HEK293 (cell line): ENCODE measurements around the gene ICAM3.

Experiments used
- ELK4 ChIP-seq: IDR thresholded peaks from 2 replicates; pipeline ENCODE4 v1.6.1; 2011; ENCODE audit warnings: mild to moderate bottlenecking, low read depth, low read length, borderline replicate concordance
- FEZF1 ChIP-seq: fragments of 450-650 bp; formaldehyde crosslinking; IDR thresholded peaks from 2 replicates; pipeline ENCODE4 v1.5.1; 2016; ENCODE audit warnings: missing biosample characterization, missing genetic modification characterization
- GLI2 ChIP-seq: fragments of 450-650 bp; formaldehyde crosslinking; IDR thresholded peaks from 2 replicates; pipeline ENCODE4; 2017; ENCODE audit warnings: missing biosample characterization, missing genetic modification characterization, low read depth, borderline replicate concordance
- INSM2 ChIP-seq: fragments of 450-650 bp; formaldehyde crosslinking; IDR thresholded peaks from 2 replicates; pipeline ENCODE4 v1.5.1; 2016; ENCODE audit warnings: missing biosample characterization, missing genetic modification characterization
- MYNN ChIP-seq: fragments of 450-650 bp; formaldehyde crosslinking; IDR thresholded peaks from 2 replicates; pipeline ENCODE4 v1.5.1; 2016; ENCODE audit warnings: missing biosample characterization, missing genetic modification characterization, borderline replicate concordance
- PRDM1 ChIP-seq: fragments of 450-650 bp; formaldehyde crosslinking; IDR thresholded peaks from 2 replicates; pipeline ENCODE4; 2016; ENCODE audit warnings: missing biosample characterization, missing genetic modification characterization
- PRDM2 ChIP-seq: fragments of 450-650 bp; formaldehyde crosslinking; IDR thresholded peaks from 2 replicates; pipeline ENCODE4 v1.5.1; 2016; ENCODE audit warnings: missing biosample characterization, missing genetic modification characterization, borderline replicate concordance
- PRDM6 ChIP-seq: fragments of 450-650 bp; formaldehyde crosslinking; IDR thresholded peaks from 2 replicates; pipeline ENCODE4 v1.5.1; 2017; ENCODE audit warnings: missing biosample characterization, missing genetic modification characterization
- TRIM28 ChIP-seq: IDR thresholded peaks from 2 replicates; pipeline ENCODE4 v1.6.1; 2011; ENCODE audit warnings: low read length, control low read depth, borderline replicate concordance
- TSHZ1 ChIP-seq: fragments of 450-650 bp; formaldehyde crosslinking; IDR thresholded peaks from 2 replicates; pipeline ENCODE4 v1.5.1; 2016; ENCODE audit warnings: missing biosample characterization, missing genetic modification characterization, borderline replicate concordance
- ZNF148 ChIP-seq: fragments of 450-650 bp; formaldehyde crosslinking; IDR thresholded peaks from 2 replicates; pipeline ENCODE4 v1.5.0; 2017; ENCODE audit warnings: missing biosample characterization, missing genetic modification characterization, borderline replicate concordance
- ZNF175 ChIP-seq: fragments of 450-650 bp; formaldehyde crosslinking; IDR thresholded peaks from 2 replicates; pipeline ENCODE4 v1.5.1; 2016; ENCODE audit warnings: missing biosample characterization, missing genetic modification characterization
- ZNF248 ChIP-seq: fragments of 450-650 bp; formaldehyde crosslinking; IDR thresholded peaks from 2 replicates; pipeline ENCODE4 v1.5.1; 2017; ENCODE audit warnings: missing biosample characterization, missing genetic modification characterization
- ZNF521 ChIP-seq: fragments of 450-650 bp; formaldehyde crosslinking; IDR thresholded peaks from 2 replicates; pipeline ENCODE4 v1.5.1; 2017; ENCODE audit warnings: missing biosample characterization, mild to moderate bottlenecking, missing genetic modification characterization
- ZNF610 ChIP-seq: fragments of 450-650 bp; formaldehyde crosslinking; IDR thresholded peaks from 2 replicates; pipeline ENCODE4 v1.5.1; 2016; ENCODE audit warnings: missing biosample characterization, missing genetic modification characterization, borderline replicate concordance
- ZNF629 ChIP-seq: fragments of 450-650 bp; formaldehyde crosslinking; IDR thresholded peaks from 2 replicates; pipeline ENCODE4 v1.5.1; 2017; ENCODE audit warnings: missing biosample characterization, missing genetic modification characterization
- ZNF670 ChIP-seq: fragments of 450-650 bp; formaldehyde crosslinking; IDR thresholded peaks from 2 replicates; pipeline ENCODE4 v1.5.1; 2016; ENCODE audit warnings: missing biosample characterization, missing genetic modification characterization, low read depth
- ZNF704 ChIP-seq: fragments of 450-650 bp; formaldehyde crosslinking; IDR thresholded peaks from 2 replicates; pipeline ENCODE4 v1.5.1; 2016; ENCODE audit warnings: missing biosample characterization, missing genetic modification characterization

ICAM3 gene

GRCh38 chr19:10315335-10316214, 23.8 kb downstream of the ICAM3 start, which contains the start of gene FDX2 (continued):
- TF ChIP-seq PRDM2 (tag by site-specific recombination): no peak
- TF ChIP-seq ZNF629 (tag by site-specific recombination): peak; percentile 39
- TF ChIP-seq PRDM1: no peak
- TF ChIP-seq INSM2: no peak
- TF ChIP-seq GLI2 (tag by site-specific recombination): no peak
- no peak for TF ChIP-seq PRDM6 (tag by site-specific recombination)
- no peak for TF ChIP-seq ZNF521
- TF ChIP-seq TRIM28: no peak
- no peak; the same call in 1 of the 2 replicates for TF ChIP-seq ZNF704
- no peak for TF ChIP-seq ZNF670 (tag by site-specific recombination)
- no peak for TF ChIP-seq TSHZ1 (tag by site-specific recombination)
- TF ChIP-seq ZNF610: 0 out of 2 replicates have a peak, but pooled peaks have one; percentile 60
- TF ChIP-seq ZNF148 (tag by site-specific recombination): no peak
- no peak for TF ChIP-seq FEZF1 (tag by site-specific recombination)
- no peak for TF ChIP-seq ZNF248 (tag by site-specific recombination)
- TF ChIP-seq MYNN: no peak
- TF ChIP-seq ZNF175 (tag by site-specific recombination): no peak
- TF ChIP-seq ELK4: no peak
